Measurements from ENCODE around the gene KIF12. TPM values are rescaled to one million over a fixed set of nuclear protein-coding genes. Genes with fewer than 3 reads are reported as not detected.

The KIF12 gene
- total and polyA plus RNA-seq, 2 of the 13 experiments (the other 11 are each of a cell fraction or from before 2014, with no cell fraction given) = 1.8 to 12.5 TPM

DNA sequence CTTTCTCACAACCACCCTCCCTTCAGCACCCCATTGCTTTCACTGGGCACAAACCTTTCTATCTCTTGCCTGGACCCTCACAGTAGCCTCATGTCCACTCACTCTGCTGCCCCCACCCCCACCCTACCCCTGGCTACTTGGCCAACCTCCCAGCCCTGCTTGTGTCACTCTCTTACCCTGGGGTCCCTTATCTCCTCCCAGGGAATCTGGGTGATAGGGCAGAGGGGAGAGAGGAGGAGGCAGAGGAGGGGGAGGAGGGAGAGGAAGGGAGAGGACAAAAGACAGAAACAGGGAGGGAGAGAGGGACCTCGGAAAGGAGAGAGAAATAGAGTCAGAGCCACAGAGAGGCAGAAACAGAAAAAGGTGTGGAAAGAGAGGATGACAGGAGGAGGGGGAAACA lies 25.0 kb upstream of the KIF12 start (continued):
- TF ChIP-seq ZNF782 (CRISPR knock-in tag; IDR thresholded peaks at IDR 0.05; ENCODE audit: borderline replicate concordance) = no peak
- TF ChIP-seq, protein P1, sequence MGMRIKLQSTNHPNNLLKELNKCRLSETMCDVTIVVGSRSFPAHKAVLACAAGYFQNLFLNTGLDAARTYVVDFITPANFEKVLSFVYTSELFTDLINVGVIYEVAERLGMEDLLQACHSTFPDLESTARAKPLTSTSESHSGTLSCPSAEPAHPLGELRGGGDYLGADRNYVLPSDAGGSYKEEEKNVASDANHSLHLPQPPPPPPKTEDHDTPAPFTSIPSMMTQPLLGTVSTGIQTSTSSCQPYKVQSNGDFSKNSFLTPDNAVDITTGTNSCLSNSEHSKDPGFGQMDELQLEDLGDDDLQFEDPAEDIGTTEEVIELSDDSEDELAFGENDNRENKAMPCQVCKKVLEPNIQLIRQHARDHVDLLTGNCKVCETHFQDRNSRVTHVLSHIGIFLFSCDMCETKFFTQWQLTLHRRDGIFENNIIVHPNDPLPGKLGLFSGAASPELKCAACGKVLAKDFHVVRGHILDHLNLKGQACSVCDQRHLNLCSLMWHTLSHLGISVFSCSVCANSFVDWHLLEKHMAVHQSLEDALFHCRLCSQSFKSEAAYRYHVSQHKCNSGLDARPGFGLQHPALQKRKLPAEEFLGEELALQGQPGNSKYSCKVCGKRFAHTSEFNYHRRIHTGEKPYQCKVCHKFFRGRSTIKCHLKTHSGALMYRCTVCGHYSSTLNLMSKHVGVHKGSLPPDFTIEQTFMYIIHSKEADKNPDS (CRISPR knock-in tag; IDR thresholded peaks at IDR 0.05) = no peak
- TF ChIP-seq, protein P2, sequence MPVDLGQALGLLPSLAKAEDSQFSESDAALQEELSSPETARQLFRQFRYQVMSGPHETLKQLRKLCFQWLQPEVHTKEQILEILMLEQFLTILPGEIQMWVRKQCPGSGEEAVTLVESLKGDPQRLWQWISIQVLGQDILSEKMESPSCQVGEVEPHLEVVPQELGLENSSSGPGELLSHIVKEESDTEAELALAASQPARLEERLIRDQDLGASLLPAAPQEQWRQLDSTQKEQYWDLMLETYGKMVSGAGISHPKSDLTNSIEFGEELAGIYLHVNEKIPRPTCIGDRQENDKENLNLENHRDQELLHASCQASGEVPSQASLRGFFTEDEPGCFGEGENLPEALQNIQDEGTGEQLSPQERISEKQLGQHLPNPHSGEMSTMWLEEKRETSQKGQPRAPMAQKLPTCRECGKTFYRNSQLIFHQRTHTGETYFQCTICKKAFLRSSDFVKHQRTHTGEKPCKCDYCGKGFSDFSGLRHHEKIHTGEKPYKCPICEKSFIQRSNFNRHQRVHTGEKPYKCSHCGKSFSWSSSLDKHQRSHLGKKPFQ (CRISPR knock-in tag; IDR thresholded peaks at IDR 0.05; ENCODE audit: insufficient replicate concordance) = no peak
- TF ChIP-seq ZNF619 (CRISPR knock-in tag; IDR thresholded peaks at IDR 0.05) = no peak
- TF ChIP-seq ZNF431 (CRISPR knock-in tag; IDR thresholded peaks at IDR 0.05; ENCODE audit: borderline replicate concordance, low read depth) = no peak
- TF ChIP-seq, protein P3, sequence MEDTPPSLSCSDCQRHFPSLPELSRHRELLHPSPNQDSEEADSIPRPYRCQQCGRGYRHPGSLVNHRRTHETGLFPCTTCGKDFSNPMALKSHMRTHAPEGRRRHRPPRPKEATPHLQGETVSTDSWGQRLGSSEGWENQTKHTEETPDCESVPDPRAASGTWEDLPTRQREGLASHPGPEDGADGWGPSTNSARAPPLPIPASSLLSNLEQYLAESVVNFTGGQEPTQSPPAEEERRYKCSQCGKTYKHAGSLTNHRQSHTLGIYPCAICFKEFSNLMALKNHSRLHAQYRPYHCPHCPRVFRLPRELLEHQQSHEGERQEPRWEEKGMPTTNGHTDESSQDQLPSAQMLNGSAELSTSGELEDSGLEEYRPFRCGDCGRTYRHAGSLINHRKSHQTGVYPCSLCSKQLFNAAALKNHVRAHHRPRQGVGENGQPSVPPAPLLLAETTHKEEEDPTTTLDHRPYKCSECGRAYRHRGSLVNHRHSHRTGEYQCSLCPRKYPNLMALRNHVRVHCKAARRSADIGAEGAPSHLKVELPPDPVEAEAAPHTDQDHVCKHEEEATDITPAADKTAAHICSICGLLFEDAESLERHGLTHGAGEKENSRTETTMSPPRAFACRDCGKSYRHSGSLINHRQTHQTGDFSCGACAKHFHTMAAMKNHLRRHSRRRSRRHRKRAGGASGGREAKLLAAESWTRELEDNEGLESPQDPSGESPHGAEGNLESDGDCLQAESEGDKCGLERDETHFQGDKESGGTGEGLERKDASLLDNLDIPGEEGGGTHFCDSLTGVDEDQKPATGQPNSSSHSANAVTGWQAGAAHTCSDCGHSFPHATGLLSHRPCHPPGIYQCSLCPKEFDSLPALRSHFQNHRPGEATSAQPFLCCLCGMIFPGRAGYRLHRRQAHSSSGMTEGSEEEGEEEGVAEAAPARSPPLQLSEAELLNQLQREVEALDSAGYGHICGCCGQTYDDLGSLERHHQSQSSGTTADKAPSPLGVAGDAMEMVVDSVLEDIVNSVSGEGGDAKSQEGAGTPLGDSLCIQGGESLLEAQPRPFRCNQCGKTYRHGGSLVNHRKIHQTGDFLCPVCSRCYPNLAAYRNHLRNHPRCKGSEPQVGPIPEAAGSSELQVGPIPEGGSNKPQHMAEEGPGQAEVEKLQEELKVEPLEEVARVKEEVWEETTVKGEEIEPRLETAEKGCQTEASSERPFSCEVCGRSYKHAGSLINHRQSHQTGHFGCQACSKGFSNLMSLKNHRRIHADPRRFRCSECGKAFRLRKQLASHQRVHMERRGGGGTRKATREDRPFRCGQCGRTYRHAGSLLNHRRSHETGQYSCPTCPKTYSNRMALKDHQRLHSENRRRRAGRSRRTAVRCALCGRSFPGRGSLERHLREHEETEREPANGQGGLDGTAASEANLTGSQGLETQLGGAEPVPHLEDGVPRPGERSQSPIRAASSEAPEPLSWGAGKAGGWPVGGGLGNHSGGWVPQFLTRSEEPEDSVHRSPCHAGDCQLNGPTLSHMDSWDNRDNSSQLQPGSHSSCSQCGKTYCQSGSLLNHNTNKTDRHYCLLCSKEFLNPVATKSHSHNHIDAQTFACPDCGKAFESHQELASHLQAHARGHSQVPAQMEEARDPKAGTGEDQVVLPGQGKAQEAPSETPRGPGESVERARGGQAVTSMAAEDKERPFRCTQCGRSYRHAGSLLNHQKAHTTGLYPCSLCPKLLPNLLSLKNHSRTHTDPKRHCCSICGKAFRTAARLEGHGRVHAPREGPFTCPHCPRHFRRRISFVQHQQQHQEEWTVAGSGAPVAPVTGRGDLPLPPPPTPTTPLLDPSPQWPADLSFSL (CRISPR knock-in tag; IDR thresholded peaks at IDR 0.05) = no peak
- TF ChIP-seq KLF6 (CRISPR knock-in tag; IDR thresholded peaks at IDR 0.05) = no peak
- 0 out of 2 replicates have a peak, but pooled peaks have one; percentile 35 for TF ChIP-seq ZMYM4 (CRISPR knock-in tag; IDR thresholded peaks at IDR 0.05)
- TF ChIP-seq MAFK (conservative IDR thresholded peaks at IDR 0.05 in 1 of 2, IDR thresholded peaks at IDR 0.05 in 1 of 2; ENCODE audit: low read length in 2 of 2) = no peak
- TF ChIP-seq ZFP37 (CRISPR knock-in tag; IDR thresholded peaks at IDR 0.05; ENCODE audit: borderline replicate concordance) = no peak
- TF ChIP-seq, protein P4, sequence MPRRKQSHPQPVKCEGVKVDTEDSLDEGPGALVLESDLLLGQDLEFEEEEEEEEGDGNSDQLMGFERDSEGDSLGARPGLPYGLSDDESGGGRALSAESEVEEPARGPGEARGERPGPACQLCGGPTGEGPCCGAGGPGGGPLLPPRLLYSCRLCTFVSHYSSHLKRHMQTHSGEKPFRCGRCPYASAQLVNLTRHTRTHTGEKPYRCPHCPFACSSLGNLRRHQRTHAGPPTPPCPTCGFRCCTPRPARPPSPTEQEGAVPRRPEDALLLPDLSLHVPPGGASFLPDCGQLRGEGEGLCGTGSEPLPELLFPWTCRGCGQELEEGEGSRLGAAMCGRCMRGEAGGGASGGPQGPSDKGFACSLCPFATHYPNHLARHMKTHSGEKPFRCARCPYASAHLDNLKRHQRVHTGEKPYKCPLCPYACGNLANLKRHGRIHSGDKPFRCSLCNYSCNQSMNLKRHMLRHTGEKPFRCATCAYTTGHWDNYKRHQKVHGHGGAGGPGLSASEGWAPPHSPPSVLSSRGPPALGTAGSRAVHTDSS (CRISPR knock-in tag; conservative IDR thresholded peaks at IDR 0.05) = no peak
- no peak for TF ChIP-seq MBD4 (IDR thresholded peaks at IDR 0.05; ENCODE audit: borderline replicate concordance, low read length)
- TF ChIP-seq STAT5B (CRISPR knock-in tag; IDR thresholded peaks at IDR 0.05) = no peak
- TF ChIP-seq ZNF569 (CRISPR knock-in tag; IDR thresholded peaks at IDR 0.05; ENCODE audit: borderline replicate concordance) = no peak
- peak; percentile 2; the same call in 1 of the 2 replicates for TF ChIP-seq ARNTL (CRISPR knock-in tag; IDR thresholded peaks at IDR 0.05)
- TF ChIP-seq NFIC (IDR thresholded peaks at IDR 0.05; ENCODE audit: low read length) = no peak
- TF ChIP-seq, protein P5, sequence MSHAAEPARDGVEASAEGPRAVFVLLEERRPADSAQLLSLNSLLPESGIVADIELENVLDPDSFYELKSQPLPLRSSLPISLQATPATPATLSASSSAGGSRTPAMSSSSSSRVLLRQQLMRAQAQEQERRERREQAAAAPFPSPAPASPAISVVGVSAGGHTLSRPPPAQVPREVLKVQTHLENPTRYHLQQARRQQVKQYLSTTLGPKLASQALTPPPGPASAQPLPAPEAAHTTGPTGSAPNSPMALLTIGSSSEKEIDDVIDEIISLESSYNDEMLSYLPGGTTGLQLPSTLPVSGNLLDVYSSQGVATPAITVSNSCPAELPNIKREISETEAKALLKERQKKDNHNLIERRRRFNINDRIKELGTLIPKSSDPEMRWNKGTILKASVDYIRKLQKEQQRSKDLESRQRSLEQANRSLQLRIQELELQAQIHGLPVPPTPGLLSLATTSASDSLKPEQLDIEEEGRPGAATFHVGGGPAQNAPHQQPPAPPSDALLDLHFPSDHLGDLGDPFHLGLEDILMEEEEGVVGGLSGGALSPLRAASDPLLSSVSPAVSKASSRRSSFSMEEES (CRISPR knock-in tag; IDR thresholded peaks at IDR 0.05) = no peak
